K562 (cell line): ENCODE measurements around the gene PATL1. TPM values are rescaled to one million over a fixed set of nuclear protein-coding genes. Genes with fewer than 3 reads are reported as not detected.

Experiments
- E2F6 ChIP-seq, 2 experiments: IDR thresholded peaks; 2 replicates each; pipeline ENCODE4 v1.6.1; 2011; ENCODE audit warnings: borderline replicate concordance in 1 of 2, control low read depth in 1 of 2, low read depth in 1 of 2, low read length in 1 of 2, mild to moderate bottlenecking in 1 of 2, mixed read lengths in 1 of 2, moderate library complexity in 1 of 2; ENCODE audit not compliant: insufficient read depth in 1 of 2, insufficient read length in 1 of 2, poor library complexity in 1 of 2, severe bottlenecking in 1 of 2; ENCODE audit errors: extremely low read depth in 1 of 2
- E2F8 ChIP-seq: fragments of 450-650 bp; IDR thresholded peaks from 2 replicates; pipeline ENCODE4 v1.7.1; 2018; ENCODE audit warnings: mild to moderate bottlenecking, low read depth; ENCODE audit not compliant: partially characterized antibody
- FOXA1 ChIP-seq: fragments of 450-650 bp; IDR thresholded peaks from 2 replicates; pipeline ENCODE4 v1.6.1; 2016; ENCODE audit warnings: mild to moderate bottlenecking, borderline replicate concordance
- FOXA3 ChIP-seq, 2 experiments: fragments of 450-650 bp in 1 of 2; sonication (generic) in 1 of 2; formaldehyde crosslinking; IDR thresholded peaks in 1 of 2; conservative IDR thresholded peaks in 1 of 2; 2 replicates each; pipeline versions ENCODE4 v1.4.0 to v1.8.0; 2020 to 2022; ENCODE audit warnings: mild to moderate bottlenecking in 2 of 2, missing genetic modification reagents in 1 of 2
- MYC ChIP-seq, 2 experiments: fragments of 250-450 bp in 1 of 2; sonication (Bioruptor Pico) in 1 of 2; IDR thresholded peaks; 2 replicates each; pipeline versions ENCODE4 v1.5.1 to v1.6.1; 2012 to 2021; ENCODE audit warnings: low read depth in 2 of 2, borderline replicate concordance in 1 of 2, improper control_type of control experiment in 1 of 2, low read length in 1 of 2, mild to moderate bottlenecking in 1 of 2, moderate library complexity in 1 of 2
- NFATC3 ChIP-seq: fragments of 450-650 bp; IDR thresholded peaks from 2 replicates; pipeline ENCODE4 v1.6.1; 2017; ENCODE audit warnings: mild to moderate bottlenecking
- NR1H2 ChIP-seq: sonication (generic); formaldehyde crosslinking; IDR thresholded peaks from 2 replicates; pipeline ENCODE4 v1.4.0; 2020; ENCODE audit warnings: mild to moderate bottlenecking, missing genetic modification reagents
- POLR2AphosphoS5 ChIP-seq: IDR thresholded peaks from 2 replicates; pipeline ENCODE4 v1.6.1; 2011; ENCODE audit warnings: mild to moderate bottlenecking, low read depth, low read length, moderate library complexity; ENCODE audit not compliant: control insufficient read depth, insufficient read depth
- POLR2G ChIP-seq: fragments of 200-400 bp; formaldehyde crosslinking; IDR thresholded peaks from 2 replicates; pipeline ENCODE4 v1.6.1; 2017; ENCODE audit warnings: low read depth, mild to moderate bottlenecking, antibody characterized with exemption, low read length, moderate library complexity
- RBM22 ChIP-seq: fragments of 200-400 bp; formaldehyde crosslinking; IDR thresholded peaks from 2 replicates; pipeline ENCODE4 v1.6.1; 2018; ENCODE audit warnings: low read length, low read depth; ENCODE audit not compliant: poor library complexity, severe bottlenecking
- SP2 ChIP-seq: IDR thresholded peaks from 2 replicates; pipeline ENCODE4 v1.6.1; 2011; ENCODE audit warnings: mild to moderate bottlenecking, low read depth, low read length, moderate library complexity; ENCODE audit not compliant: poor library complexity, severe bottlenecking; ENCODE audit errors: extremely low read depth
- SRSF9 ChIP-seq: fragments of 200-400 bp; formaldehyde crosslinking; IDR thresholded peaks from 2 replicates; pipeline ENCODE4 v1.6.1; 2017; ENCODE audit warnings: low read depth, low read length, borderline replicate concordance
- THAP12 ChIP-seq: fragments of 250-450 bp; sonication (Bioruptor Pico); IDR thresholded peaks from 2 replicates; pipeline ENCODE4 v1.9.0; 2021; ENCODE audit warnings: mild to moderate bottlenecking, inconsistent platforms
- WHSC1 ChIP-seq: IDR thresholded peaks from one replicate; pipeline ENCODE4 v1.6.1; 2012; ENCODE audit warnings: low read length, control low read depth, inconsistent platforms
- ZNF668 ChIP-seq: fragments of 250-450 bp; sonication (Bioruptor Pico); IDR thresholded peaks from 2 replicates; pipeline ENCODE4 v1.8.0; 2022; ENCODE audit warnings: mild to moderate bottlenecking, inconsistent platforms
- polyA plus RNA-seq, 8 experiments: library from polyadenylated mRNA; depleted of rRNA in 4 of 8; stranded (reverse) in 5 of 8; unstranded in 3 of 8; fragments of >200 nt; fragmentation: Nextera tagmentation in 2 of 8; fragmentation: Illumina TruSeq in 1 of 8; extraction: Ambion mirVana in 2 of 8; extraction: Trizol in 1 of 8; gene quantifications; 2 replicates each; pipeline versions ENCODE4 v1.2.1 to v1.2.3, GENCODE V29; 2011 to 2014; ENCODE audit warnings: inconsistent platforms in 1 of 8, missing spikeins in 1 of 8
- total RNA-seq, 7 experiments: library from RNA; depleted of rRNA in 6 of 7; stranded (reverse); fragments of >200 nt in 6 of 7; fragmentation: Illumina TruSeq in 2 of 7; extraction: Trizol in 2 of 7; gene quantifications; 2 replicates each; pipeline versions ENCODE4 v1.2.1 to v1.2.3, GENCODE V29; 2011 to 2021; ENCODE audit warnings: low replicate concordance in 1 of 7
- TF ChIP-seq, protein P1 (sequence below): fragments of 250-450 bp; sonication (Bioruptor Pico); IDR thresholded peaks from 2 replicates; pipeline ENCODE4 v1.5.0; 2022; ENCODE audit warnings: mild to moderate bottlenecking

PATL1 gene
- total and polyA plus RNA-seq, 9 of the 15 experiments (the other 6 are each of a cell fraction or from before 2014, with no cell fraction given): 3.2 to 48.0 (median 16.4) TPM

- TF ChIP-seq E2F8 (no peak), WHSC1 (no peak), FOXA3 (CRISPR knock-in tag; conservative IDR thresholded peaks at IDR 0.05 in 1 of 2, IDR thresholded peaks at IDR 0.05 in 1 of 2) (no peak), SRSF9 (no peak), MYC (IDR thresholded peaks at IDR 0.05; ENCODE audit: low read depth, low read length) (0 out of 2 replicates have a peak, but pooled peaks have one; percentile 30), MYC (CRISPR knock-in tag; IDR thresholded peaks at IDR 0.05; ENCODE audit: borderline replicate concordance, low read depth) (no peak), NR1H2 (no peak), THAP12 (no peak), POLR2G (no peak), FOXA1 (no peak), NFATC3 (no peak), E2F6 (IDR thresholded peaks at IDR 0.05; ENCODE audit: borderline replicate concordance in 1 of 2, extremely low read depth in 1 of 2, insufficient read depth in 1 of 2, insufficient read length in 1 of 2, low read depth in 1 of 2, low read length in 1 of 2, poor library complexity in 1 of 2, severe bottlenecking in 1 of 2) (peak in 1 of 2 experiments; percentile 7), RBM22 (no peak), ZNF668 (no peak), POLR2AphosphoS5 (0 out of 2 replicates have a peak, but pooled peaks have one; percentile 9), SP2 (no peak)
- TF ChIP-seq, protein P1, sequence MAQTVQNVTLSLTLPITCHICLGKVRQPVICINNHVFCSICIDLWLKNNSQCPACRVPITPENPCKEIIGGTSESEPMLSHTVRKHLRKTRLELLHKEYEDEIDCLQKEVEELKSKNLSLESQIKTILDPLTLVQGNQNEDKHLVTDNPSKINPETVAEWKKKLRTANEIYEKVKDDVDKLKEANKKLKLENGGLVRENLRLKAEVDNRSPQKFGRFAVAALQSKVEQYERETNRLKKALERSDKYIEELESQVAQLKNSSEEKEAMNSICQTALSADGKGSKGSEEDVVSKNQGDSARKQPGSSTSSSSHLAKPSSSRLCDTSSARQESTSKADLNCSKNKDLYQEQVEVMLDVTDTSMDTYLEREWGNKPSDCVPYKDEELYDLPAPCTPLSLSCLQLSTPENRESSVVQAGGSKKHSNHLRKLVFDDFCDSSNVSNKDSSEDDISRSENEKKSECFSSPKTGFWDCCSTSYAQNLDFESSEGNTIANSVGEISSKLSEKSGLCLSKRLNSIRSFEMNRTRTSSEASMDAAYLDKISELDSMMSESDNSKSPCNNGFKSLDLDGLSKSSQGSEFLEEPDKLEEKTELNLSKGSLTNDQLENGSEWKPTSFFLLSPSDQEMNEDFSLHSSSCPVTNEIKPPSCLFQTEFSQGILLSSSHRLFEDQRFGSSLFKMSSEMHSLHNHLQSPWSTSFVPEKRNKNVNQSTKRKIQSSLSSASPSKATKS: no peak
Observed at GRCh38 chr11:59614277-59615119, 54.3 kb downstream of the PATL1 start (continued).
